NCI-H345 treated with DMSO at 0.1 percent for 48 hours (cell line): ENCODE measurements around the gene EIF4ENIF1.
"Not testable (repeated sequence)": the region's sequence is repeated elsewhere in the genome, so short reads cannot be mapped to it uniquely, and the experiment has no call there.

Experiments used
- DNase-seq: peaks from one replicate; lab custom pipeline; 2025; ENCODE audit not compliant: unreplicated experiment; lab: John Stamatoyannopoulos, UW

EIF4ENIF1 gene

GRCh38 chr22:31442768-31443489, 46.7 kb downstream of the EIF4ENIF1 start:
- no peak for DNase-seq

GRCh38 chr22:31441652-31442051, 48.0 kb downstream of the EIF4ENIF1 start:
- no peak for DNase-seq

- DNase-seq: no peak
Measured at GRCh38 chr22:31440681-31441080, 49.0 kb downstream of the EIF4ENIF1 start.

GRCh38 chr22:31439808-31440207, 49.8 kb downstream of the EIF4ENIF1 start:
- no peak for DNase-seq

- no peak for DNase-seq
Measured at GRCh38 chr22:31436132-31436531, 53.5 kb downstream of the EIF4ENIF1 start.

GRCh38 chr22:31431950-31432349, 57.7 kb downstream of the EIF4ENIF1 start:
- DNase-seq: no peak

GRCh38 chr22:31425331-31426050, 64.2 kb downstream of the EIF4ENIF1 start:
- no peak for DNase-seq

GRCh38 chr22:31402350-31402749, 87.3 kb downstream of the EIF4ENIF1 start:
- DNase-seq: not testable (repeated sequence)

GRCh38 chr22:31400023-31400397, 89.6 kb downstream of the EIF4ENIF1 start:
- DNase-seq: no peak

GRCh38 chr22:31399211-31400022, 90.2 kb downstream of the EIF4ENIF1 start, which contains the start of gene DRG1:
Gene DRG1 (plus strand): TSS chr22:31399604. CDS start chr22:31399684, 80 bp downstream.
- peak; percentile 61 for DNase-seq

- DNase-seq: no peak
Measured at GRCh38 chr22:31398231-31398630, 91.4 kb downstream of the EIF4ENIF1 start.

GRCh38 chr22:31394326-31394725, 95.3 kb downstream of the EIF4ENIF1 start:
- no peak for DNase-seq

GRCh38 chr22:31393893-31394292, 95.7 kb downstream of the EIF4ENIF1 start:
- DNase-seq: no peak
